Measurements from ENCODE around the gene ATP6V1C2. TPM values are rescaled to one million over a fixed set of nuclear protein-coding genes. Genes with fewer than 3 reads are reported as not detected.

Gene ATP6V1C2
- total and polyA plus RNA-seq, 2 of the 4 experiments (the other 2 are of a cell fraction), result not detected

DNA sequence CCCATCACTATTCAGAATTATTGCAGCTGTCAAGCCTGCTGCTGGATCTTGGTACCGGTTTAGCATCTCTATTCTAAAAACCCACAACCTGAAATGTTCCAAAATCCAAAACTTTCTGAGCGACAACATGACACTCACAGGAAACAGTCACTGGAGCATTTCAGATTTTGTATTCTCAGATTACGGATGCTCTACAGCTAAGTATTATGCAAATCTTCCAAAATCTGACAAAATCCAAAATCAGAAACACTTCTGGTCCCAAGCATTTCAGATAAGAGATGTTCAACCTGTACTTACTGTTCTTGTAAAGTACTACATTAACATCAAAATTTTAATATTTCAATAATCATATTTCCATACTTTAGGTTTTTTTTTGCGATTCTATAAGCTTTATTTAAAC lies 78.7 kb downstream of the ATP6V1C2 start:
- H2BK5ac ChIP-seq (ENCODE audit: low read depth, low read length, poor library complexity, severe bottlenecking), result no peak overlapping the region
- no peak overlapping the region for H3K27ac ChIP-seq (ENCODE audit: insufficient read depth, low read length)
- TF ChIP-seq USF2 (IDR thresholded peaks at IDR 0.05; ENCODE audit: low read depth, low read length) (no peak), MAFK (IDR thresholded peaks at IDR 0.05; ENCODE audit: low read depth, low read length) (no peak), RCOR1 (IDR thresholded peaks at IDR 0.05; ENCODE audit: insufficient replicate concordance, low read length) (no peak), CHD1 (IDR thresholded peaks at IDR 0.05; ENCODE audit: low read depth, low read length) (no peak)
- TF ChIP-seq, protein P1, sequence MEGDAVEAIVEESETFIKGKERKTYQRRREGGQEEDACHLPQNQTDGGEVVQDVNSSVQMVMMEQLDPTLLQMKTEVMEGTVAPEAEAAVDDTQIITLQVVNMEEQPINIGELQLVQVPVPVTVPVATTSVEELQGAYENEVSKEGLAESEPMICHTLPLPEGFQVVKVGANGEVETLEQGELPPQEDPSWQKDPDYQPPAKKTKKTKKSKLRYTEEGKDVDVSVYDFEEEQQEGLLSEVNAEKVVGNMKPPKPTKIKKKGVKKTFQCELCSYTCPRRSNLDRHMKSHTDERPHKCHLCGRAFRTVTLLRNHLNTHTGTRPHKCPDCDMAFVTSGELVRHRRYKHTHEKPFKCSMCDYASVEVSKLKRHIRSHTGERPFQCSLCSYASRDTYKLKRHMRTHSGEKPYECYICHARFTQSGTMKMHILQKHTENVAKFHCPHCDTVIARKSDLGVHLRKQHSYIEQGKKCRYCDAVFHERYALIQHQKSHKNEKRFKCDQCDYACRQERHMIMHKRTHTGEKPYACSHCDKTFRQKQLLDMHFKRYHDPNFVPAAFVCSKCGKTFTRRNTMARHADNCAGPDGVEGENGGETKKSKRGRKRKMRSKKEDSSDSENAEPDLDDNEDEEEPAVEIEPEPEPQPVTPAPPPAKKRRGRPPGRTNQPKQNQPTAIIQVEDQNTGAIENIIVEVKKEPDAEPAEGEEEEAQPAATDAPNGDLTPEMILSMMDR (conservative IDR thresholded peaks at IDR 0.05; ENCODE audit: low read depth, low read length), result no peak

More for the DNA sequence above, 78.7 kb downstream of the ATP6V1C2 start:
- Histone ChIP-seq H3K9me3 (ENCODE audit: control insufficient read depth, insufficient read depth, low read length) (no peaks in the 10 kb centered on the region), H3K4me2 (ENCODE audit: low read depth, low read length) (no peak overlapping the region), H3K23ac (ENCODE audit: low read depth, low read length) (no peak overlapping the region), H2AK5ac (ENCODE audit: low read depth, low read length) (no peak overlapping the region), H3K18ac (ENCODE audit: low read depth, low read length) (no peak overlapping the region), H4K20me1 (ENCODE audit: insufficient read depth, low read length) (peaks cover 63% of the 10 kb centered on the region), H3K9me1 (ENCODE audit: insufficient read depth, low read length) (no peaks in the 10 kb centered on the region), H4K5ac (ENCODE audit: low read depth, low read length) (no peak overlapping the region), H2AK9ac (replicated peaks; ENCODE audit: low read depth, low read length, poor library complexity) (no peak overlapping the region), H2BK20ac (ENCODE audit: low read depth, low read length) (no peak overlapping the region), H3K14ac (replicated peaks; ENCODE audit: low read depth, low read length) (no peak overlapping the region), H3K4ac (ENCODE audit: low read depth, low read length) (no peak overlapping the region), H2AFZ (replicated peaks; ENCODE audit: low read length, poor library complexity) (no peak overlapping the region), H2BK120ac (ENCODE audit: low read depth, low read length) (no peak overlapping the region), H3K56ac (ENCODE audit: extremely low read depth, insufficient read depth, low read length) (no peak overlapping the region), H3K36me3 (ENCODE audit: control insufficient read depth, insufficient read depth, low read length) (peaks cover 27% of the 10 kb centered on the region), H3K4me3 (ENCODE audit: insufficient read depth, low read depth, low read length) (no peak overlapping the region), H3K4me1 (ENCODE audit: control insufficient read depth, insufficient read depth, low read length) (no peaks in the 10 kb centered on the region), H4K91ac (ENCODE audit: insufficient read depth, low read depth, low read length) (no peak overlapping the region), H4K8ac (ENCODE audit: low read depth in 2 of 2, low read length in 2 of 2) (no peak overlapping the region), H3K79me1 (ENCODE audit: low read depth in 1 of 2, low read length in 2 of 2) (peaks cover 31 to 62% of the 10 kb centered on the region in 2 experiments), H2BK15ac (ENCODE audit: low read depth, low read length) (no peak overlapping the region), H3K9ac (ENCODE audit: low read depth, low read length) (no peak overlapping the region), H3K27me3 (ENCODE audit: control insufficient read depth, insufficient read depth, low read length) (no peaks in the 10 kb centered on the region)
- ChIA-PET POLR2A (ENCODE audit: unreplicated experiment) (no interaction called here), CTCF (interaction anchor here (1.2 kb wide), 1 partner anchor 12 kb away, joined by 3 read pairs; no protein-coding TSS in a partner anchor)
- DNase-seq (no peak), ATAC-seq (ENCODE audit: low read depth) (no peak)
- in situ Hi-C loops (cut with MboI; ENCODE audit: low sequenced_read_pairs), result no loop called here
- no TSS peak for BruUV-seq (replicated peaks)
- intact Hi-C loops (cut with micrococcal nuclease), result no loop called here
- dilution Hi-C loops (cut with HindIII; ENCODE audit: low sequenced_read_pairs, unreplicated experiment), result no loop called here
- 100% methylated on average over 2 of the region's 4 CpGs; no CpG with 5 or more reads in 1 of the 2 experiments for WGBS, 2 experiments (ENCODE audit: extremely low coverage in 2 of 2, insufficient read length in 1 of 2)
